K562 (cell line): ENCODE measurements around the gene DVL2. TPM values are rescaled to one million over a fixed set of nuclear protein-coding genes. Genes with fewer than 3 reads are reported as not detected.

Experiments
- ATAC-seq: fragments of 200-7000 bp; cut with Tn5 transposase; 3 replicates; pipeline ENCODE4 v1.9.1; 2020; ENCODE audit warnings: moderate library complexity
- BruUV-seq: library from RNA; stranded (reverse); fragments of 400-500 nt; replicated peaks from 2 replicates; lab custom pipeline; 2021; lab: Mats Ljungman, UMichigan
- CTCF ChIA-PET: fragments of 300-600 bp; formaldehyde crosslinking; extraction: SDS; loops from one replicate; lab custom pipeline; 2021; ENCODE audit warnings: low intra/inter-chr PET ratio; lab: Yijun Ruan, JAX
- POLR2A ChIA-PET: fragments of 300-600, 350-650 bp; sonication (Branson Sonifier 250); formaldehyde crosslinking; extraction: SDS; loops from one replicate; lab custom pipeline; 2021; ENCODE audit warnings: antibody characterized with exemption, inconsistent platforms; lab: Yijun Ruan, JAX
- DNase-seq, 4 experiments: peaks; one replicate each; pipeline versions ENCODE4 v3.0.0 to v3.0.0-alpha.2; 2011 to 2018; ENCODE audit warnings: low spot score in 3 of 4, mixed read lengths in 3 of 4; ENCODE audit errors: extremely low read depth in 1 of 4
- FAIRE-seq: peaks from 2 replicates; lab custom pipeline; 2011; peaks lifted over from hg19 to GRCh38; lab: Jason Lieb, UNC
- H2AFZ ChIP-seq: 2 replicates; pipeline ENCODE4 v1.6.0; 2011; ENCODE audit warnings: low read depth, low read length, control low read depth, inconsistent platforms
- H3K27ac ChIP-seq: fragments of 200-600 bp; 3 replicates; pipeline ENCODE4 v1.8.0; 2011; ENCODE audit warnings: low read depth, mild to moderate bottlenecking, control low read depth, inconsistent platforms, low read length, moderate library complexity, mixed read lengths; ENCODE audit errors: extremely low read depth
- H3K27me3 ChIP-seq, 2 experiments: fragments of 300-600 bp in 1 of 2; 2 replicates in 1 of 2; 3 replicates in 1 of 2; pipeline versions ENCODE4 v1.6.0 to v1.8.0; 2011; ENCODE audit warnings: inconsistent platforms in 2 of 2, low read length in 2 of 2, mild to moderate bottlenecking in 1 of 2, mixed read lengths in 1 of 2, moderate library complexity in 1 of 2; ENCODE audit not compliant: control insufficient read depth in 2 of 2, insufficient read depth in 2 of 2
- H3K36me3 ChIP-seq: fragments of 300-600 bp; 3 replicates; pipeline ENCODE4 v1.8.0; 2011; ENCODE audit warnings: mild to moderate bottlenecking, low read length, inconsistent platforms; ENCODE audit not compliant: control insufficient read depth, insufficient read depth
- H3K4me1 ChIP-seq, 2 experiments: fragments of 200-600 bp in 1 of 2; replicated peaks in 1 of 2; 2 replicates in 1 of 2; 3 replicates in 1 of 2; pipeline versions ENCODE4 v1.5.1 to v1.8.0; 2011; ENCODE audit warnings: inconsistent platforms in 2 of 2, low read length in 2 of 2, mild to moderate bottlenecking in 1 of 2, mixed read lengths in 1 of 2, moderate library complexity in 1 of 2; ENCODE audit not compliant: control insufficient read depth in 2 of 2, insufficient read depth in 2 of 2
- H3K4me2 ChIP-seq: 2 replicates; pipeline ENCODE4 v1.6.1; 2011; ENCODE audit warnings: low read length, control low read depth, inconsistent platforms, mixed read lengths; ENCODE audit not compliant: insufficient read depth
- H3K4me3 ChIP-seq: fragments of 200-600 bp; sonication (generic), shearing (Covaris generic); 2 replicates; pipeline ENCODE4 v1.5.1; 2016; ENCODE audit warnings: control low read depth, inconsistent platforms
- H3K79me2 ChIP-seq: fragments of 200-600 bp; 3 replicates; pipeline ENCODE4 v1.8.0; 2011; ENCODE audit warnings: low read length, inconsistent platforms; ENCODE audit not compliant: control insufficient read depth, insufficient read depth
- H3K9ac ChIP-seq, 2 experiments: 2 replicates each; pipeline versions ENCODE4 v1.6.0 to v1.6.1; 2011; ENCODE audit warnings: low read depth in 2 of 2, low read length in 2 of 2, control low read depth in 1 of 2, inconsistent platforms in 1 of 2, mild to moderate bottlenecking in 1 of 2, mixed read lengths in 1 of 2; ENCODE audit not compliant: insufficient read depth in 1 of 2
- H3K9me1 ChIP-seq: one replicate; pipeline ENCODE4 v1.6.0; 2011; ENCODE audit warnings: inconsistent platforms, mild to moderate bottlenecking, low read length, moderate library complexity; ENCODE audit not compliant: control insufficient read depth, insufficient read depth
- H3K9me3 ChIP-seq: replicated peaks from 2 replicates; pipeline ENCODE4 v1.5.1; 2011; ENCODE audit warnings: low read depth, low read length, inconsistent platforms; ENCODE audit not compliant: control insufficient read depth, insufficient read depth
- H4K20me1 ChIP-seq: replicated peaks from 2 replicates; pipeline ENCODE4 v1.6.1; 2011; ENCODE audit warnings: low read length, inconsistent platforms, mixed read lengths; ENCODE audit not compliant: control insufficient read depth, insufficient read depth
- CBFB ChIP-seq: sonication (generic); formaldehyde crosslinking; IDR thresholded peaks from 2 replicates; pipeline ENCODE4 v1.4.0; 2020; ENCODE audit warnings: mild to moderate bottlenecking, missing genetic modification reagents
- CC2D1A ChIP-seq: fragments of 450-650 bp; IDR thresholded peaks from 2 replicates; pipeline ENCODE4 v1.6.1; 2017; ENCODE audit warnings: mild to moderate bottlenecking
- ELF4 ChIP-seq: fragments of 450-650 bp; formaldehyde crosslinking; IDR thresholded peaks from 2 replicates; pipeline ENCODE4 v1.4.0; 2022; ENCODE audit warnings: missing genetic modification characterization
- FOXJ2 ChIP-seq: fragments of 200-800 bp; sonication (Bioruptor generic); IDR thresholded peaks from 2 replicates; pipeline ENCODE4 v1.6.1; 2016; ENCODE audit warnings: missing genetic modification characterization, missing compliant biosample characterization
- FOXK2 ChIP-seq, 2 experiments: fragments of 450-650 bp; IDR thresholded peaks in 1 of 2; conservative IDR thresholded peaks in 1 of 2; 2 replicates each; pipeline ENCODE4 v1.6.1; 2016; ENCODE audit warnings: low read depth in 2 of 2, mild to moderate bottlenecking in 1 of 2
- HNRNPH1 ChIP-seq: fragments of 200-400 bp; formaldehyde crosslinking; optimal IDR thresholded peaks from 2 replicates; pipeline ENCODE3; 2017; ENCODE audit warnings: low read depth, mild to moderate bottlenecking, low read length, moderate library complexity
- RAD21 ChIP-seq, 2 experiments: fragments of 250-450 bp in 1 of 2; fragments of 450-650 bp in 1 of 2; sonication (Bioruptor Pico) in 1 of 2; formaldehyde crosslinking in 1 of 2; IDR thresholded peaks in 1 of 2; conservative IDR thresholded peaks in 1 of 2; 2 replicates each; pipeline versions ENCODE4 v1.4.0 to v1.8.0; 2020 to 2022; ENCODE audit warnings: mild to moderate bottlenecking in 2 of 2, moderate library complexity in 1 of 2
- SMAD2 ChIP-seq: fragments of 150-350 bp; IDR thresholded peaks from 2 replicates; pipeline ENCODE4 v1.6.1; 2014; ENCODE audit warnings: low read depth, mild to moderate bottlenecking, low read length
- SRSF1 ChIP-seq: fragments of 200-400 bp; formaldehyde crosslinking; IDR thresholded peaks from 2 replicates; pipeline ENCODE4 v1.6.1; 2017; ENCODE audit warnings: mild to moderate bottlenecking, low read depth, low read length, moderate library complexity
- TSC22D4 ChIP-seq: fragments of 450-650 bp; IDR thresholded peaks from 2 replicates; pipeline ENCODE4 v1.6.1; 2016; ENCODE audit warnings: missing genetic modification characterization, missing biosample characterization, control low read depth
- XRCC5 ChIP-seq: fragments of 200-400 bp; formaldehyde crosslinking; IDR thresholded peaks from 2 replicates; pipeline ENCODE4 v1.6.1; 2017; ENCODE audit warnings: low read depth, mild to moderate bottlenecking, low read length
- ZBTB17 ChIP-seq: fragments of 450-650 bp; formaldehyde crosslinking; IDR thresholded peaks from 2 replicates; pipeline ENCODE4 v1.4.0; 2020; ENCODE audit warnings: mild to moderate bottlenecking
- ZNF253 ChIP-seq: fragments of 250-450 bp; sonication (Bioruptor Pico); conservative IDR thresholded peaks from 2 replicates; pipeline ENCODE4 v1.6.1; 2021; ENCODE audit warnings: mild to moderate bottlenecking
- ZNF445 ChIP-seq: fragments of 250-450 bp; sonication (Bioruptor Pico); IDR thresholded peaks from 2 replicates; pipeline ENCODE4 v1.4.0; 2020; ENCODE audit warnings: low read depth, mild to moderate bottlenecking, moderate library complexity
- ZNF668 ChIP-seq: fragments of 250-450 bp; sonication (Bioruptor Pico); IDR thresholded peaks from 2 replicates; pipeline ENCODE4 v1.8.0; 2022; ENCODE audit warnings: mild to moderate bottlenecking, inconsistent platforms
- ZNF740 ChIP-seq, 3 experiments: fragments of 200-800 bp in 1 of 3; sonication (Bioruptor generic) in 1 of 3; sonication (generic) in 1 of 3; formaldehyde crosslinking in 1 of 3; IDR thresholded peaks; 2 replicates each; pipeline versions ENCODE4 v1.6.1 to v1.8.0; 2016 to 2022; ENCODE audit warnings: mild to moderate bottlenecking in 2 of 3, missing compliant biosample characterization in 2 of 3, missing genetic modification characterization in 2 of 3, missing genetic modification reagents in 1 of 3
- ZNF780A ChIP-seq: fragments of 250-450 bp; sonication (Bioruptor Pico); IDR thresholded peaks from 2 replicates; pipeline ENCODE4 v1.5.0; 2021; ENCODE audit warnings: mild to moderate bottlenecking
- WGBS: fragments of 100-300 bp; shearing (Covaris generic); methylation state at CpG from one replicate; pipeline ENCODE4 v1.1.6; 2016; ENCODE audit warnings: low coverage, mixed read lengths; ENCODE audit not compliant: insufficient coverage; ENCODE audit errors: missing lambda C conversion rate; 5-methylcytosine and 5-hydroxymethylcytosine counted together
- in situ Hi-C: fragments of 300-500 bp; cut with MboI; formaldehyde crosslinking; loops from 4 replicates; pipeline ENCODE4 v1.15.0; 2018; ENCODE audit warnings: inconsistent platforms, mixed read lengths
- intact Hi-C: fragments of 100-400 bp; cut with micrococcal nuclease; formaldehyde crosslinking; loops from 2 replicates; pipeline ENCODE4 v1.14.2; 2022
- polyA plus RNA-seq, 8 experiments: library from polyadenylated mRNA; depleted of rRNA in 4 of 8; stranded (reverse) in 5 of 8; unstranded in 3 of 8; fragments of >200 nt; fragmentation: Nextera tagmentation in 2 of 8; fragmentation: Illumina TruSeq in 1 of 8; extraction: Ambion mirVana in 2 of 8; extraction: Trizol in 1 of 8; gene quantifications; 2 replicates each; pipeline versions ENCODE4 v1.2.1 to v1.2.3, GENCODE V29; 2011 to 2014; ENCODE audit warnings: inconsistent platforms in 1 of 8, missing spikeins in 1 of 8
- total RNA-seq, 7 experiments: library from RNA; depleted of rRNA in 6 of 7; stranded (reverse); fragments of >200 nt in 6 of 7; fragmentation: Illumina TruSeq in 2 of 7; extraction: Trizol in 2 of 7; gene quantifications; 2 replicates each; pipeline versions ENCODE4 v1.2.1 to v1.2.3, GENCODE V29; 2011 to 2021; ENCODE audit warnings: low replicate concordance in 1 of 7
- TF ChIP-seq, protein P1 (sequence below), 2 experiments: fragments of 250-450 bp in 1 of 2; fragments of 450-650 bp in 1 of 2; sonication (Bioruptor Pico) in 1 of 2; IDR thresholded peaks; 2 replicates each; pipeline versions ENCODE4 v1.6.1 to v1.8.0; 2016 to 2021; ENCODE audit warnings: mild to moderate bottlenecking in 2 of 2, moderate library complexity in 2 of 2, missing compliant biosample characterization in 1 of 2, missing genetic modification characterization in 1 of 2
- TF ChIP-seq, protein P2 (sequence below): sonication (generic); formaldehyde crosslinking; IDR thresholded peaks from 2 replicates; pipeline ENCODE4 v1.8.1; 2023; ENCODE audit warnings: mild to moderate bottlenecking, missing genetic modification reagents

DVL2 gene
- total and polyA plus RNA-seq, 9 of the 15 experiments (the other 6 are each of a cell fraction or from before 2014, with no cell fraction given), result 1.3 to 49.5 (median 24.3) TPM

DNA sequence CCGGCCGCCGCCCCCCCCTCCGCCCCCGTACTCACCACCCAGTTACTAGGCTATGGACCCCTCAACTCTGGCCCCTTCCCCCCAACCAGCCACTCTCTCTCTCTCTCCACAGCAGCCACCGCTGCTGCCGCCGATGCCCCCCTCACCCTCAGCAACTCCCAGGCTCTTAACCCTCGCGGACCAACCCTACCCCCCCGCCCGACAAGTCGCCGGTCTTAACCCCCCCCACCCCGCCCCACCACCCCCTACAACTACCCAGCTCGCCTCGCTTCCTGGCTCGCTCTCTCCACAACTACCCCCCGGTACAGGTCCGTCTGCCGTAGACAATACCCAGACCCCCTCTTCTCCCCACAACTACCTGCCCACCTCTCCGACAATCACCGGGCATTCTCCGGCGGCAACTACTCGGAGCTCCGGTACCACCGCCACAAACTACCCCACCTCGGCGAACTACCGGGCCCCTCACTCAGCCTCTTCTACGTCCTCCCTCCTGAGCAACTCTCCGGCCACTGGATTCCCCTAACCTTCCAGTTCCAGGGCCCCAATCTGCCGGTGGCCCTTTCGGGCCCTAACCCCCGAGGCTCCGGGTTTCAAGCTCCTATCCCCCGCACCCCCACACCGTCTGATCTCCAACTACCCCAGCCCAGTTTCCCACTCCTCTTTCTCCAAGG is 4.2 kb upstream of the DVL2 start:
- peaks cover 79% of the 10 kb centered on the region for H3K79me2 ChIP-seq
- peak overlapping the region; percentile 81 for H3K4me2 ChIP-seq
- H3K27ac ChIP-seq, result peak overlapping the region; percentile 96
- H3K9me1 ChIP-seq, result no peaks in the 10 kb centered on the region
- peaks cover 53% of the 10 kb centered on the region; the same call in 2 of the 3 replicates for H3K36me3 ChIP-seq
- FAIRE-seq (no peak), DNase-seq (peak; percentile 38 to 67 (median 50)), ATAC-seq (no peak)
- H3K4me3 ChIP-seq, result peak overlapping the region; percentile 79
- H2AFZ ChIP-seq, result 0 out of 2 replicates have a peak overlapping the region, but pooled peaks have one; percentile 24
- H3K9me3 ChIP-seq, result no peaks in the 10 kb centered on the region
- POLR2A ChIA-PET, result interaction anchor here (1.1 to 6.6 kb wide), 3 partner anchors 10 to 58 kb away, joined by 3 to 73 read pairs (median 5); partner anchors contain the start of genes ACADVL and DLG4
- no TSS peak for BruUV-seq
- intact Hi-C loops (loop anchor here (2.0 to 5.0 kb wide), 2 partner anchors 14 to 44 kb away; partner anchors contain the start of genes ELP5 and SLC2A4), in situ Hi-C loops (no loop called here)
- peaks cover 38 to 42% of the 10 kb centered on the region in 2 experiments; a peak in 4 of 5 replicates for H3K4me1 ChIP-seq
- H3K9ac ChIP-seq, result peak overlapping the region; percentile 98 to 99
- 0% methylated on average over 14 of the region's 39 CpGs for WGBS
- no peaks in the 10 kb centered on the region for H3K27me3 ChIP-seq
- CTCF ChIA-PET, result no interaction called here
- H4K20me1 ChIP-seq, result peaks cover 5% of the 10 kb centered on the region; the same call in 1 of the 2 replicates
- no peak for TF ChIP-seq FOXK2 (conservative IDR thresholded peaks at IDR 0.05 in 1 of 2, IDR thresholded peaks at IDR 0.05 in 1 of 2; ENCODE audit: low read depth in 2 of 2)
- no peak for TF ChIP-seq ZNF445
- TF ChIP-seq CC2D1A, result no peak
- TF ChIP-seq XRCC5, result no peak
- TF ChIP-seq ZBTB17 (CRISPR knock-in tag), result no peak
- TF ChIP-seq ZNF740 (CRISPR knock-in tag; IDR thresholded peaks at IDR 0.05), result peak; percentile 10; the same call in 1 of the 2 replicates
- peak in 1 of 2 experiments; percentile 28; a peak in 2 of 4 replicates for TF ChIP-seq ZNF740 (tag; IDR thresholded peaks at IDR 0.05)
- TF ChIP-seq FOXJ2 (tag), result no peak
- TF ChIP-seq, protein P1, sequence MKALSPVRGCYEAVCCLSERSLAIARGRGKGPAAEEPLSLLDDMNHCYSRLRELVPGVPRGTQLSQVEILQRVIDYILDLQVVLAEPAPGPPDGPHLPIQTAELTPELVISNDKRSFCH (CRISPR knock-in tag; IDR thresholded peaks at IDR 0.05), result no peak
- TF ChIP-seq, protein P1 (tag; IDR thresholded peaks at IDR 0.05), result no peak
- TF ChIP-seq RAD21 (CRISPR knock-in tag; conservative IDR thresholded peaks at IDR 0.05 in 1 of 2, IDR thresholded peaks at IDR 0.05 in 1 of 2), result no peak
- no peak for TF ChIP-seq ZNF253 (CRISPR knock-in tag)
- TF ChIP-seq ZNF780A (CRISPR knock-in tag), result no peak
- no peak for TF ChIP-seq TSC22D4
- TF ChIP-seq ZNF668, result no peak
- TF ChIP-seq SMAD2, result no peak
- TF ChIP-seq, protein P2, sequence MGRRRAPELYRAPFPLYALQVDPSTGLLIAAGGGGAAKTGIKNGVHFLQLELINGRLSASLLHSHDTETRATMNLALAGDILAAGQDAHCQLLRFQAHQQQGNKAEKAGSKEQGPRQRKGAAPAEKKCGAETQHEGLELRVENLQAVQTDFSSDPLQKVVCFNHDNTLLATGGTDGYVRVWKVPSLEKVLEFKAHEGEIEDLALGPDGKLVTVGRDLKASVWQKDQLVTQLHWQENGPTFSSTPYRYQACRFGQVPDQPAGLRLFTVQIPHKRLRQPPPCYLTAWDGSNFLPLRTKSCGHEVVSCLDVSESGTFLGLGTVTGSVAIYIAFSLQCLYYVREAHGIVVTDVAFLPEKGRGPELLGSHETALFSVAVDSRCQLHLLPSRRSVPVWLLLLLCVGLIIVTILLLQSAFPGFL (CRISPR knock-in tag), result no peak
- no peak for TF ChIP-seq SRSF1
- no peak for TF ChIP-seq CBFB (CRISPR knock-in tag)
- 0 out of 2 replicates have a peak, but pooled peaks have one; percentile 53 for TF ChIP-seq ELF4 (CRISPR knock-in tag)
- TF ChIP-seq HNRNPH1, result no peak
